NCI-H345 (cell line): ENCODE measurements around the gene GTSE1.

Source experiments
- DNase-seq: peaks from one replicate; lab custom pipeline; 2025; lab: John Stamatoyannopoulos, UW

Gene GTSE1

DNA sequence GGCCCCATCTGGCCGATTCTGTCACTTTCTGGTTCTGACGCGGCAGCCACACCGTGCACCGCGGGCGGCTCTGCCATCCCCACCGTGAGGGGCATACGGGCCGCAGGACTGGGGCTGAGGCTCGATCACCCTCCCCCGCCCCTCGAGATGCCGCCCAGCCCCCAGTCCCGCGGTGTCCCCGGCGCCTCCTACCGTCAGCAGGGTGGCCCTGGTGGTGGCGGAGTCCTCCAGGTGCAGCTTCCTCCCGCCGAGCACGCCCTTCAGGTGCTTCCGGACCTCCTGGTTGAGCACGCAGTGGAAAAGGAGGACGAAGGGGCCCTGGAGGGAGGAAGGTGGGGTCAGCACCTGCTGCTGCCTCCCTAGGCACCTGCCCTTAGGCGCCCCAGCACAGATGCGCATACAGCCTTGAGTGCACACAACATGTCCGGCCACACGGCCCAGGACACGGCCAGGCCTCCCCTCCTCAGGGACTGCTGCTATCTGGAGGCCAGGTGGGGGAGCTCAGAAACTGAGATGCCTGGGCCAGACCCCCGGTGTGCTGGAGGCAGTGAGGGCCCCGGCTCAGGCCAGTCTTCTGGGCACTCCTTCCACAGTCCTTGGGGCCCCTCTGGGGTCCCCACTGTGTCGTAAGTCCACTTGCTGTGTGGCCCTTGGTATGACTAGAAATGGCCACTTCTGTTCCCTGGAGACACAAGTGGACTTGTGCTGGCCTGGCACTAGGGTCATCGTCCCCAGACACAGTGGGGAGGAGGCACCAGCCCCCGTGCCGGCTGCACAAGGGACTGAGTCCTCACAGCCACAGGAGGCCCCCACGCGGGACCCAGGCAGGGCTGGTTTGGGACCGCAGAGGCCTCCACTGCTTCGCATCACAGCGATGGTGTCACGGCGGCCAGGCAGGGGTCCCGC, 70.4 kb downstream of the GTSE1 start:
- DNase-seq = no peak

DNA sequence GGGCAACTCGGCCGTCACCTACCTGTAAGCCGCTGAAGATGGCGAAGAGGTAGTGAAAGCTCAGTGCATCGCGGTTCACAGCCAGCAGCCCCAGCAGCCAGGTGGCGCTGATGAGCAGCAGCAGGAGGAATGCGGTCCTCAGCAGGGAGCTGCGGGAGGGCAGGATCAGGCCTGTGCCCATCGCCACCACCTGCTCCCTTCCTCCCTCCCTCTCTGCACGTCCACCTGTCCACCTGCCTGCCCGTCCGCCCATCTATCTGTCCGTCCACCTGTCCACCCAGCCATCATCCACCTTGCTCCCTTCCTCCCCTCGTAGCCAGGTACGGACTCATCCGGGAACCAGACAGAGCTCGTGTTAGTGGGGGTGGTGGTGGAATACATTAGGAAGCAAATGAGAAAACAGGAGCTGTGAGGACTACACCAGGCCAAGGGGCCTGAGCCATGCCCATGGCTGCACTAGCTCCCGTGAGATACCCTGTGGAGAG, 71.1 kb downstream of the GTSE1 start:
- peak; percentile 60 for DNase-seq

DNA sequence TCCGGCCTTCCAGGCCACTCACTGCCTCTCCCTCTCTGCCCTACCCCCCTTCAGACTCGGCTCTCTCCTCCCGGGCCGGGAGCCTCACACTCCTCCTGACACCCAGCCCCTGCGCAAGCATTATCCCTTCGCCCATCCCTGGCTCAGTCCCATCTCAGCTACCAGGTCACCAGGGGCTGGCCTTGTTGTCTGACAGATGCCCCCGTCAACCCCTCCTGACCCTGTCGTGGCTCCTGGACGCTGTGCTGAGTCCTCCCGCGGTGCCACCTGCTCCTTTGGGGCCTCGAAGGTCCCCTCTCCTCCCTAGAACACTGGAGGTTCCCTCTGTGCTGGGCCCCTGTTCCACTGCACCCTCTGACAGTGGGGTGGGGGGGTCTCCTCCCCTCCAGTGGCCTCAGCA, 71.8 kb downstream of the GTSE1 start:
- DNase-seq = no peak

DNA sequence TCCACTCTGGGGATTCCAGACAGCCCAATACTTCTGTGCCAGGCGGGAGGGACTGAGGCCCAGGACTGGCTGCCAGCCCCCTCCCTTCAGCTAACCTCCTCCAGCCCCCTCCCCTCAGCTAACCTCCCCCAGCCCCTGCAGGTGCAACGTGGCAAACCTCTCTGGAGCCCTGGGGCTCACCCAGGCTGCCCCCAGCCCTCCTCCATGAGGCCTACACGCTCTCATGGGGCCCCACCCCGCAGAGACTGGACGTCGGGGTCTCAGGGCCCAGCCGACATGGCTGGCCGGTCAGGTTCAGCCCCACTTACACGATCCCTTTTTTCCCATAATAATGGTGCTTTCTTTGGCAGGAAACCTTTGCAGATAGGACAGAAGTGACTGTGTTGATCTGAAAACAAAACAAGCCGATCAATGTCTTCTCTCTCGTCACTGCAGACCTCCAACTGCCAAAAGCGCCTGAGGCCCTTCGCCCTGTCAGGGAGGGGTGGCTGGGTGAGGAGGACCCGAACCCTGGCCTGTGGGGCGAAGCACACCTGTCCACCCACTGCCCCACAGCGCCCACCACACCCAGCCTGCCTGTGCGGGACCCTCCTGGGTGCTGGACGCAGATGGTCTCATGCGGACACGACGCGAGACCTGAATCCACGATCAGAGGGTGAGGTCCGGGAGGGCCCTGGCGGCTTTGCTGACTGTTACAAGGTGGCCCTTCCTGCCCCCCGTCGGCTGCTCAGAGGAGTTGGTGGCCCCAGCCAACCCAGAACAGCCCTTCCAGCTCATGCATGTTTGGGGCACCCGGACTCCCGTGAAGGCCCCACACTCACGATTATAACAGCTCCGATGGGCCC, 72.4 kb downstream of the GTSE1 start:
- no peak for DNase-seq

DNA sequence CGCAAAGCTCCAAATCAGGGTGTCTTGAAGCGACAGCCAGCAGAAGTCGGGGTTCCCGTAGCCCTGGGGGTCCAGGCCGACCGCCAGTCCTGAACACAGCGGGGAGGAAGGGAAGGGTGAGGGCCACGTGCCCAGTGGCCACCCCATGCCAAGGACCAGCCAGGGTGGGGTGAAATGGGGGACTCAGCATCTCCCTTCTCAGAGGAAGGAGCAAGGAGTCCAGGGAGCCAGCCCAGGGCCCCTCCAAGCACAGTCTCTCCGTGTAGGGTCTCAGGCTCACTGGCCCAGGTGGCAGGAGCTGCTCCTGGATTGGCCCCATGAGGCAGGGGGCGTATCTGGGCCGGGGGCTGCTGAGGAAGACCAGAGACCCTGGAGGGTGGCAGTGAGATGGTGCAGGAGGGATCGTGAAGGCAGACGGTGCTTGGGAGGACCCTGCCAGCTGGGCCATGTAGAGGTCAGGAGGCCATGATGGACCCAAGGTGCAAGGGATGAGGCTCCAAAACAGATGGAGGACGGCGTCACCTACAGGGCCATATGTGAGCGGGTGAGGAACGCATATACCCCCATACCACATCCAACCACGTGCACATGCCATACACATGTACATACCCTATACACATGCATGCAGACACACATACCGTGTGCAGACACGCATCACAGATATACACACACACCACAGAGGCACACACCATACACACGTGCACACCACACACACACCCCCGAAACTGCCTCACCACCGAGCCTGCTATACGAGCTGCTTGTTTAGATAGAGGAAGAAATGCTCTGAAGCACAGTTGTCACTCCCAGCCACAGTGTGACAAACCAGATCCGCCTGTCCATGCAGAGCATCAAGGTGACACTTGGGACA, 73.3 kb downstream of the GTSE1 start:
- no peak for DNase-seq

DNA sequence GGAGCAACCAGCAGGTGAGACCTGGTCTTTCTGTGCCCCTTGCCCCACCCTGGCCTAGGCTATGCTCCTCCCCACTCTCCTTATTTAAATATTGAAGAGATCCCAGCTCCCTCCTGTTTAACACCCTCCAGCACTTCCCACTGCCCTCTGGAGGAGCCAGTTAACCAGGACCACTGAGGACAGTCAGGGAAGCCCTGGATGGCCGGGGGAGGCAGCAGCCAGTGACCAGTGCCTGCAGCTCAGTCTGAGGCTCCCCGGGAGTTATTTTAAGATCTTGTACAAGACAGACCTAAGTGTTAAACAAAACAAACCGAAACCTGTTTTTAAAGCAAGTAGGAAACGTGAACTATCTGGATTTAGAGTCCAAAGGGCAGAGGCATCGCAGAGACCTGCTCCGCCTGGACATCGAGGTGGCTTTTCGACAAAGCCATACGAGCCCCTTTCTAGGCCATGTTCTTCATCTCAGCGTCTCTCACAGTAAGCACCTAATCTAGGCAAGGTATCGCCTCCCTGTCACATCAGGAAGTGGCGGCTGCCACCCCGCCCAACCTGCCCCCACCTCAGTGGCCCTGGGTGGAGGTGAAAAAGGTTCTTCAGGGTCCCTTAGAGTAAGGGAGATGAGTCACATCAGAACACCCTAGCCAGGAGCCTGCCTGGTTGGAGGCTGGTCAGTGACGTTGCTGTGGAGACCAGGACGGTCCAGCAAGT, 74.1 kb downstream of the GTSE1 start:
- DNase-seq = no peak

DNA sequence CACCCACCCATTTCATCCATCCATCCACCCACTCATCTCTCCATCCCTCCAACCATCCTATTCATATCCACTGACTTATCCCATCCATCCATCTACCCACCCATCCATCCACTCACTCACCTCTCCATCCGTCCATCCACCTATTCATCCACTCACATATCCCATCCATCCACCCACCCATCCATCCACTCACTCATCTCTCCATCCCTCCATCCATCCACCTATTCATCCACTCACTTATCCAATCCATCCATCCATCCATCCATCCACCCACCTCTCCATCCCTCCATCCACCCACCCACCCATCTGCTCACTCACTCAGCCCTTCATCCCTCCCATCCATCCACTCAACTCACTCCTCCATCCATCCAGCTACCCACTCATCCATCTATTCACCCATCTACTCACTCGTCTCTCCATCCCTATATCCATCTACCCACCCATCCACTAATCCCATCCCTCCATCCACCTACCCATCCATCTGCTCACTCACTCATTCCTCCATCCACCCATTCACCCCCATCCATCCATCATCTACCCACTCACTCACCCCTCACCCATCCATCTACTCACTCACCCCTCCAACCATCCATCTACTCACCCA, 75.1 kb downstream of the GTSE1 start:
- no peak for DNase-seq

DNA sequence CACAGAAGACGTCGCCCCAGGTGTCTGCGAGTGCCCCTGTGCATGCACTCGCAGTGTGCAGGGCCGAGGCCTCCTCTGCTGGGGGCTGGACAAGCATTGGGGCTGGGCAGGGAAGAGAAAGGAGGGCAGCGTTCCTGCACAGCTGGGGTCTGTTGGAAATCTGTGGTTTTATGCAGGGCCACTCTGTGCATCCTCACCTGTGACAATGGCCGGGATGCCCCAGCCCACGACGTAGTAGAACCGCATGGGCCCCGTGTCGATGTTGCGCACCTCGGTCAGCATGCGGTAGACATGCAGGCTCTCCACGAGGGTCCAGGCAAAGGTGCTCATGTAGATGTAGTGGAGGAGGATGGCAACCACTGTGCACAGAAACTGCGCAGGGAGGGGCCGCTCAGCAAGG, 76.0 kb downstream of the GTSE1 start:
- DNase-seq = no peak

DNA sequence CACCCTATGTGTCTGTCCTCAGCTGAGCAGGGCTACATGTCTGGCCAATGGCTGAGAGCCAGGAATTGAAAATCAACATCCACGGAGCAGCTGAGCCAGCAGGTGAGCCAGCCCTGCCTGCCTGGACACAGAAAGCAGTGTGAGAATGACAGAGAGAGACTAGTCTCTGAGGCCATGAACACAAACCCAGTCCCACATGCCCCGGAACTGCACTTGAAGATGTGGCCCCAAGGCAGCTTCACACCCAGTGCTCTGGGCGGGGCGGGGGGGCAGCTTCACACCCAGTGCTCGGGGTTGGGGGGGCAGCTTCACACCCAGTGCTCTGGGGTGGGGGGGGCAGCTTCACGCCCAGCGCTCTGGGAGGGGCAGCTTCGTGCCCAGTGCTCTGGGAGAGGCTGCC, 76.5 kb downstream of the GTSE1 start:
- DNase-seq = peak; percentile 34

DNA sequence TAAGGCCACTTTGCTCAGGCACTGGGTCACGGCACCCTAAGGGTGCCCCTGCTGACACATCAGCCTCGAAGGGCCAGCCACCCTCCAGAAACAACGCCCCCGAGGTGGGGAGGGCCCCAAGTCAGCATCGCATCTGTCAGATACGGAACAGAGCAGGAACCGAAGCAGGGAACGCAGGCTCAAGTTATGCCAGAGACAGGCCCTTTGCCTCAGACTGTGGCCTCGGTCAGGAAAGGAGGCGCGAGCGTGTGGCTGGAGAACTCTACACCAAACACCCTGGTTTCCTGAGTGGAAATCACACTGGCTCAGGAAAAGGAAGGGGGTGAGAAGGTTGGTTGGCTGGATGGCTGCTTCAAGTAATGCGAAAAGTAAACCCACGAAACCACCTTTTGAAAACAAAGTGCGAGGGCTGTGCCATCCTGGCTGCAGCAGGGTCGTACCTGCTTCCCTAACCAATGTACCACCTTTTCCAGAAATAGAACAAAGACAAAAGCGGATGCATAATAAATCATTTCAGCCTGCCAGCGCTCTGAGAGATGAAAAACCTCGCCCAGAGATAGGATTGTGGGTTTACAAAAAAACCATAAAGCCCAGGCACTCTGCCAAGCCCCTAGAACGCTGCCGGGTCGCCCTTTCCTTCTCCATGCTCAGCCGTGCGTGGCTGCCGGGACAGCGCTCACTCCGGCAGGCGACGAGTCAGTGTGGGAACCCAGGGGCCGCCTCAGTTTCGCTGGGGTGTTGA, 77.4 kb downstream of the GTSE1 start:
- peak; percentile 13 for DNase-seq

DNA sequence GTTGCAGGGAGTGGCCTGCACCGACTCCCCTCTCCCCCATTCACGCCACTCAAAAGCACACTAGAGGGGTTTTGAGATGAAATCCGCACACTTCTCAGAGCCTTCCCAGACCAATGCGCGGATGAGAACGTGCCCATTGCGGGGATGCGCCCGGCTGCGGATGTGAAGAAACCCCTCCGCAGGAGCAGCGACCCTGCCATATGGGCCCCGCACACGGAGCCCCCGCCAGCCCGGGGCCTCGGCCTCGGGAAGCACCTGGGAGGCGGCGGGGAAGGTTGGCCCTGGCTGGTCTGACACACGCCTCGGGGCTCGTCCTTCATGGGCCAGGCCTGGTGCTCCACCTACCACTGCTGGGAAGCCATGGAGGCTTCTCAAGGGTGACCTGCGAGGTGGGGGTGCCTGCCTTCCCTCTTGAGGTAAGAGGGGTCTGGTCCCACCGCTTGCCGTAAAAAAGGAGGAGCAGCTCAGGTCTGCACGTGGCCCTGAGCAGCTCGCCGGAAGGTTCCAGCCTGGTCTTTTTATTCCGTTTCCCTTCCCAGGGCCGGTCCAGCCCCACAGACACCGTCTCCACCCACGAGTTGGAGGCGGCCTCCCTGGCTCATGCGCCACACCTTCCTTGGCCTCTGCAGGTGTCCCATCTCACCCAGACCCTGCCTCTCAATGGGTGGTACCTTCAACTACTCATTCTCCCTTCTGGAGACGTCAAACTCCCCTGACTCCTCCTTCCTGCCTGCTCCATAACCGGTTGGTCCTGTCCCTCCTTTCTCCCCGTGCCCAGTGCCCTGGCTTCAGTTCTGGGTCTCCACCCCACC, 78.2 kb downstream of the GTSE1 start:
- DNase-seq = no peak

DNA sequence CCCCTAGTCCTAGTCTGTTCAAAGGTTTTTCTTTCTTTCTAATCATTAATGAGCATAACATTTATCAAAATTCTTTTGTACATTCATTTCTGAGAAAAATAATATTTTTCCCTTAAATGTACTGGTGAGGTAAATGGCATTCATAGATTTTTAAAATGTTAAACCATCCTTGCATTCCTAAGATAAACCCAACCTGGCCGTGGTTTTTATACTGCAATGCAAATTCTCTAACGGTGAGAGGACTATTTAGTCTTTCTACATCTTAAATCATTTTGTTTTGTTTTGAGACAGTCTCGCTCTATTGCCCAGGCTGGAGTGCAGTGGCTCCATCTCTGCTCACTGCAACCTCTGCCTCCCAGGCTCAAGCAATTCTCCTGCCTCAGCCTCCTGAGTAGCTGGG, 79.4 kb downstream of the GTSE1 start:
- DNase-seq = no peak

DNA sequence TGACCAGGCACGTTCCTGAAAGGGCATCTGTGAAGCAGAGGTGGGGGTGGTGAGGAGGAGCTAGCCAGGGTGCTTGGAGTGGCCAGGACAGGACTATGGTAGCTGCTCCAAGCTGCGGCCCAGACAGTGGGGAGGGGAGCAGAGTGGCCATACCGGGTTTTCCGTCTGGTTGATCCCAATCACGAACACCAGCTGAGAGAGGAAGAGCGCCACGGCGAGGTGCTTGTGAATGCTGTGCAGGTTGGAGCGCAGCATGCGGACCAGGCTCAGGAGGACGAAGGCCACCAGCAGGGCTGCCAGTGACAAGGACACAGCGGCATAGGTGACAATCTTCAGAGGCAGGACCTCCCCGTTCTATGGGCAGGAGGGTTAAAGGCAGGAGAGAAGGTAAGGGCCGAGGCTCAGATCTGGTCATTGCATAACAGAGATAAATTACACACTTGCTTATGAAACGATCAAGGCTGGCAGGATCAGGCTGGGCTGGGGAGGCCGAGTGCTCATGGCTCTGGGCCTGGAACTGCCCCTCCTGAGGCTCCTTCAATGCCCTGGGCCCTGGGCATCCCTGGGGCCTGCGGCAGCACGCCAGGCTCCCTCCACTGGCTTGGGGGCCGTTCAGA, 80.3 kb downstream of the GTSE1 start:
- no peak for DNase-seq

DNA sequence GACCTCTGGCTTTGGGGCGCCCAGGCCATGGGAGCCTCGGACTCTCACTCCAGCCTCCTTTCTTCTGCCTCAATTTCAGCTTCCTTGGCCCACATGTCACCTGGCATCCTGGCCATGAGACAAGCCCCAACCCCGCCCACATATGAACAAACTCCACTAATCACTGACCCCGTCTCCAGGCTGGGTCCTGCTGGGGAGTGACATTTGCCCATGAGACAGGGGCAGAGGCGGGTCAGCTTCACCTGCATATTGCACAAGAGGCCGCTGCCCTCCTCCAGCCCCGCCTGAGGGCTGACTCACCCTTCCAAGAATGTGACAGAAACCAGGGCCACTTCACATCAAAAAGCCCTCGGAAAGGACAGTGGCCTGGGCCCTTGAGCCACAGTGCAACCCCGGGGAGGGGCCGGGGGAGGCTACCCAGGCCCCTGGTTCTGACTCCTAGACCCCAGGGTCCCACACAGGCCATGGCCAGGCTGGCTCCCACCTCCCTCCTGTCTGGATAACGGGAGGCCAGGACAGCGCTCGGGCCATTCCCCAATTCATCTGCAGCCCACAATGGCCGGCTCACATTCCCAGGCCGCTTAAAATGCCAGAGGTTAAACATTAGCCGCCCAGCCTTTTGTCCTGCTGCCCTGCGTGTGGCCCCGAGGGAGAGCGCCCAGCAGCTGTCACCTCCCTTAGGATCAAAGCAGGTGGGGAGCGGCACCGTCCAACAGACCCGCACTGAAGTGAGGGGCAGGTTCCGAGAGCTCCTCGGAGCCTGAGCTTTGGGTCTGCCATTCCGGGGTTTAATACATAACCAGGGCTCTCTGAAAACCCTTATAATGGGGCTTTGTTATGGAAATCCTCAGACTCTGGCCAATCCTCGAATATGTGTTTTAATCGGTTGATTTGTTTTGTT, 81.1 kb downstream of the GTSE1 start:
- DNase-seq = no peak

DNA sequence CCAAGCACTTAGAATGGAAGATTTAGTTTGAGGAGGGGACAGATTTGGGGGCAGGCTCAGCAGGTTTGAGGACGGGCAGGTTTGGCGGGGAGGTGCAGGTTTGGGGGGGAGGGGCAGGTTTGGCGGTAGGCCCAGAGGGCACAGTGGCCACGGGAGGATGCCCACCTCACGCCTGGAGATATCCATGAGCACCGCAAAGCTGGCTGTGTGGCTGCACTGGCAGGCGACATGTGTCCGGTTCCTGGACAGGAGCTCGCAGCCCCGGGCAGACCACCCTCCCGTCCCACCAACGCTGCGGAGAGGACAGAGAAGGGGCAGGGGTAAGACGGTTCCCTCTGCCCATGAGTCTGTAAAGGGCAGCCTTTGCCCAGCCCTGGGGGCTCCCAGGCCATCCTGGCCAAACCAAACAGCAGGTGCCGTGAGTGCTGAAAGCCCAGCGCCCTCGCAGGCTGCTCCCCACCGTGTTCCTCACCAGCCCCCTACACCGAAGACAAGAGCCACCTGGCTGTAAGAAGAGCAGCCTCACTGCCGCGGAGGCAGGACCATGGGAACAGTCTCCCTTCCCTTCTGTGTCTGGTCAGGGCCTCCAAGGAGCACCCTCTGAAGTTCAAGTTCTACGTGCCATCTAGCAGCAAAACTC, 81.9 kb downstream of the GTSE1 start:
- DNase-seq = no peak

DNA sequence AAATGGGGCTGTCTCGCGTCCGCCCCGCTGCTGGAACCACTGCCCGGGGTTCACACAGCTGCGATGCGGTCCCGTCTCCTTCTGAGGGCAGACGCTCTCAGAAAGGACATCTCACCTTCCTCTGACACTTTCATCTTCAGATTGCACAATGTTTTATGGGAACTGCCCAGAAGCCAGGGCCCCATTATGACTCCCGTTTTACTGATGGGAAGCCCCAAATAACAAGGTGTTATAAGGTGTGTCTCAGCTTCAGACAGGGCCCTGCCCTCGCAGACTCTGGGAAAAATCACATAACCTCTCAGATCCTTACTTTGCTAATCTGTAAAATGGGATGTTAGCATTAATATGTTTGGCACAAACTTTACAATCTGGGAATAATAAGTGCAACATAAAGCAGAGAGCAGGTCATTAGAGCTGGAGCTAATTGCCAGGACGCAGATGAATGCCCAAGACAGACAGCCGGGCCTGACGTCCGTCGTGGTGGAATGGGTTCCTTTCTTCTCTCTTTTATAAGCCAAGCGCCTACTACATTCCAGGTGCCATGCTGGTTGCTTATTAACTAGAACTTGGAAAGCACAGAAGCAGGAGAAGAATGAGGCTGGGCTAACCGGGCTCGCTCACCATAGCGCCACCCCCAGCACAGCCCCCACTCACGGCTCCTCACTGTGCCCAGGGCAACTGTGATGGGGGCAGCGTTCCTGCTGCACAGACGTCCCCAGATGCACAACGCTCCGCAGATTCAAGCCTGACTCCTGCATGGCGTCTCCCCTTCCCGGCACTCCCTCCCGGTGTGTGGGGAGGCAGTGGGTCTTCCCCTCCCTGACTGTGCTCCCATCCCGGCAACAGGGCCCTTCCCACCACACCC, 82.6 kb downstream of the GTSE1 start:
- no peak for DNase-seq
